Naive B cell (primary cell): ENCODE results near the gene DCAKD. TPM values are rescaled to one million over a fixed set of nuclear protein-coding genes. Genes with fewer than 3 reads are reported as not detected.

Experiments
- ATAC-seq, 2 donors: fragments of 150-1000 bp; cut with Tn5 transposase; 2 replicates each; pipeline ENCODE4 v1.10.0; 2021; ENCODE audit warnings: low read depth in 2 of 2, mild to moderate bottlenecking in 2 of 2, moderate library complexity in 2 of 2
- DNase-seq: peaks from one replicate; pipeline ENCODE4 v3.0.0; 2022
- H3K27ac Mint-ChIP-seq, 6 donors: one replicate each; pipeline ENCODE4 v1.8.0; 2020 to 2022; ENCODE audit warnings: mild to moderate bottlenecking in 6 of 6, mixed read lengths in 6 of 6, moderate library complexity in 5 of 6, inconsistent platforms in 2 of 6
- H3K27me3 Mint-ChIP-seq, 3 donors: one replicate each; pipeline ENCODE4 v1.8.0; 2021 to 2022; ENCODE audit warnings: mixed read lengths in 3 of 3, mild to moderate bottlenecking in 1 of 3
- H3K36me3 Mint-ChIP-seq, 2 donors: one replicate each; pipeline ENCODE4 v1.8.0; 2020 to 2022; ENCODE audit warnings: mixed read lengths in 2 of 2, inconsistent platforms in 1 of 2, mild to moderate bottlenecking in 1 of 2
- H3K4me1 Mint-ChIP-seq, 3 donors: one replicate each; pipeline ENCODE4 v1.8.0; 2020 to 2022; ENCODE audit warnings: mixed read lengths in 3 of 3, inconsistent platforms in 1 of 3, mild to moderate bottlenecking in 1 of 3, moderate library complexity in 1 of 3
- H3K4me3 Mint-ChIP-seq, 8 donors: one replicate each; pipeline ENCODE4 v1.8.0; 2020 to 2022; ENCODE audit warnings: mild to moderate bottlenecking in 8 of 8, mixed read lengths in 8 of 8, moderate library complexity in 8 of 8, inconsistent platforms in 2 of 8
- H3K9me3 Mint-ChIP-seq, 7 donors: one replicate each; pipeline ENCODE4 v1.8.0; 2020 to 2022; ENCODE audit warnings: mixed read lengths in 7 of 7, mild to moderate bottlenecking in 5 of 7, inconsistent platforms in 2 of 7, moderate library complexity in 1 of 7
- polyA plus RNA-seq, 6 donors: library from polyadenylated mRNA; unstranded; fragments of 300-500 nt; fragmentation: Illumina TruSeq; gene quantifications; one replicate each; pipeline ENCODE4 v1.2.3, GENCODE V29; 2021; ENCODE audit warnings: low read depth in 6 of 6

DCAKD gene
- polyA plus RNA-seq, 6 donors from 2014 or later, result 3.1 to 15.5 (median 11.1) TPM

GRCh38 chr17:44979426-44979995 is 71.9 kb downstream of the DCAKD start:
- Mint-ChIP-seq H3K27me3 (peaks cover 42 to 76% (median 43%) of the 10 kb centered on the region in 3 donors), H3K27ac (no peak overlapping the region), H3K36me3 (no peaks in the 10 kb centered on the region), H3K4me1 (peaks cover 0 to 4% (median 3%) of the 10 kb centered on the region in 3 donors), H3K4me3 (peak overlapping the region in 1 of 8 donors; percentile 31), H3K9me3 (no peaks in the 10 kb centered on the region)
- ATAC-seq, result no peak
- no peak for DNase-seq

DNA sequence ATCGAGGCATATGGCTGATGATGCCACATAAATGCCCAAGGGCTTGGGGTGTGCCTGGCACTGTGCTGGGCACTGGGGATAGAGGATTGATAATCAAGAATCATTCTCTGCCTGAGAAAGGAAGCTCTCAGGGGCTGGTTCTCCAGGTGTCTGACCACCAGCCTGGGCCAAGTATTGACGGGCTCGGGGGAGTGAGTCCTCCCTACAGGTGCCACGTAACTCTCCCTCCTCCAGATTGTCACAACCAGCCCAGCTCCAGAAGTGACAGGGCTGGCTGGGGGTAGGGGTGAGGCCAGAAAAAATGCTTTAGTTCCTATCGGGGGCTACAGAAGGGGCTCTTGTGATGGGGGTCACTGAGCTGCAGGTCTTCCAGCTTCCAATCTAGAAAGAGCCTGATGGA is 72.6 kb downstream of the DCAKD start:
- Mint-ChIP-seq H3K4me3 (no peak overlapping the region), H3K27ac (no peak overlapping the region), H3K36me3 (no peaks in the 10 kb centered on the region), H3K27me3 (peaks cover 42 to 81% (median 43%) of the 10 kb centered on the region in 3 donors), H3K4me1 (peaks cover 0 to 4% (median 3%) of the 10 kb centered on the region in 3 donors), H3K9me3 (no peaks in the 10 kb centered on the region)
- ATAC-seq, result no peak
- no peak for DNase-seq

- Mint-ChIP-seq H3K9me3 (no peaks in the 10 kb centered on the region), H3K27me3 (peaks cover 42 to 84% (median 43%) of the 10 kb centered on the region in 3 donors), H3K4me1 (peaks cover 0 to 4% (median 3%) of the 10 kb centered on the region in 3 donors), H3K36me3 (no peaks in the 10 kb centered on the region), H3K4me3 (no peak overlapping the region), H3K27ac (no peak overlapping the region)
- ATAC-seq, result no peak
- no peak for DNase-seq
Observed at GRCh38 chr17:44977814-44978550, 73.5 kb downstream of the DCAKD start.

DNA sequence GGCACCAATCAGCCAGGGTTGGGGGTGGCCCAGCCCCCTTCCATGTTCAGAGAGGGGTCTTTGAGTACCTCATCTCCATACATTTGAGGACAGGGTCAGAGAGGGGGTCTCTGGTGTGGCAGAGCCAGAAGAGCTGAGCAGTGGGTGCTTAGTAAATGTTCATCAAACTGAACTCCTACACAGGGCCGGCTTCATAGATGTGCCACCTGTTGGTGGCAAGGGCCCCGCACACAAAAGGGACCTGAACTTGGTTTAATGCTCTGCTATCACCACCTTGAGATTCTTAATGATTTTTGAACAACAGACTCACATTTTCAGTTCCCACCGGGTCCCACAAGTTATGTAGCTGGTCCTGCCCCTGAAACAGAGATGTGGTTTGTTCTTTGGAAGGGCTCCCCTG is 74.4 kb downstream of the DCAKD start:
- Mint-ChIP-seq H3K4me3 (no peak overlapping the region), H3K27me3 (peaks cover 42 to 88% (median 43%) of the 10 kb centered on the region in 3 donors), H3K27ac (no peak overlapping the region), H3K9me3 (no peaks in the 10 kb centered on the region), H3K4me1 (no peaks in the 10 kb centered on the region), H3K36me3 (no peaks in the 10 kb centered on the region)
- ATAC-seq (no peak), DNase-seq (no peak)

- no peaks in the 10 kb centered on the region for H3K4me1 Mint-ChIP-seq
- peaks cover 37 to 85% (median 40%) of the 10 kb centered on the region in 3 donors for H3K27me3 Mint-ChIP-seq
- H3K9me3 Mint-ChIP-seq, result no peaks in the 10 kb centered on the region
- no peak overlapping the region for H3K4me3 Mint-ChIP-seq
- H3K27ac Mint-ChIP-seq, result no peak overlapping the region
- ATAC-seq, result no peak
- DNase-seq, result no peak
- H3K36me3 Mint-ChIP-seq, result no peaks in the 10 kb centered on the region
Observed at GRCh38 chr17:44976206-44976605, 75.2 kb downstream of the DCAKD start.

Other genes with a start within 250 kb of the DCAKD start
- not detected for gene GJC1, start 221.3 kb downstream of the DCAKD start, polyA plus RNA-seq
- not detected for gene HIGD1B, start 203.7 kb downstream of the DCAKD start, polyA plus RNA-seq
- 10 to 100 TPM; 45.4 to 92.7 (median 66.5) TPM for gene EFTUD2, start 152.2 kb downstream of the DCAKD start, polyA plus RNA-seq
- gene GFAP, start 136.1 kb downstream of the DCAKD start, polyA plus RNA-seq, result under 1 TPM in 5 of 6 donors, not detected in 1; 0.30 to 0.83 (median 0.66) TPM
- gene KIF18B, start 103.9 kb downstream of the DCAKD start, polyA plus RNA-seq, result not detected
- gene C1QL1, start 83.3 kb downstream of the DCAKD start, polyA plus RNA-seq, result not detected
- 10 to 100 TPM; 29.2 to 98.6 (median 55.5) TPM for gene NMT1, start 9.7 kb upstream of the DCAKD start, polyA plus RNA-seq
- not detected for gene PLCD3, start 80.9 kb upstream of the DCAKD start, polyA plus RNA-seq
- gene ACBD4, start 84.1 kb upstream of the DCAKD start, polyA plus RNA-seq, result 10 to 100 TPM; 15.4 to 27.1 (median 20.4) TPM
- gene HEXIM1, start 96.8 kb upstream of the DCAKD start, polyA plus RNA-seq, result 1 to 10 TPM; 3.2 to 5.3 (median 4.1) TPM
- gene HEXIM2, start 110.2 kb upstream of the DCAKD start, polyA plus RNA-seq, result 1 to 10 TPM; 2.1 to 6.7 (median 4.3) TPM
- 10 to 100 TPM; 16.9 to 47.0 (median 22.3) TPM for gene FMNL1, start 170.3 kb upstream of the DCAKD start, polyA plus RNA-seq
- gene SPATA32, start 210.5 kb upstream of the DCAKD start, polyA plus RNA-seq, result 1 to 10 TPM in 1 of 6 donors, under 1 TPM in 4, not detected in 1; 0.16 to 4.6 (median 0.31) TPM